Stimulated activated CD4-positive, alpha-beta T cell treated with anti-CD3 and anti-CD28 coated beads, Interleukin-1b, Interleukin-23, amount 100 ng/mL, for 48 hours (primary cell): ENCODE measurements around the gene IARS2.
"Not testable (repeated sequence)": the region's sequence is repeated elsewhere in the genome, so short reads cannot be mapped to it uniquely, and the experiment has no call there.

Source experiments
- DNase-seq: peaks from one replicate; pipeline ENCODE4 v3.0.0-alpha.2; 2020

Gene IARS2

DNA sequence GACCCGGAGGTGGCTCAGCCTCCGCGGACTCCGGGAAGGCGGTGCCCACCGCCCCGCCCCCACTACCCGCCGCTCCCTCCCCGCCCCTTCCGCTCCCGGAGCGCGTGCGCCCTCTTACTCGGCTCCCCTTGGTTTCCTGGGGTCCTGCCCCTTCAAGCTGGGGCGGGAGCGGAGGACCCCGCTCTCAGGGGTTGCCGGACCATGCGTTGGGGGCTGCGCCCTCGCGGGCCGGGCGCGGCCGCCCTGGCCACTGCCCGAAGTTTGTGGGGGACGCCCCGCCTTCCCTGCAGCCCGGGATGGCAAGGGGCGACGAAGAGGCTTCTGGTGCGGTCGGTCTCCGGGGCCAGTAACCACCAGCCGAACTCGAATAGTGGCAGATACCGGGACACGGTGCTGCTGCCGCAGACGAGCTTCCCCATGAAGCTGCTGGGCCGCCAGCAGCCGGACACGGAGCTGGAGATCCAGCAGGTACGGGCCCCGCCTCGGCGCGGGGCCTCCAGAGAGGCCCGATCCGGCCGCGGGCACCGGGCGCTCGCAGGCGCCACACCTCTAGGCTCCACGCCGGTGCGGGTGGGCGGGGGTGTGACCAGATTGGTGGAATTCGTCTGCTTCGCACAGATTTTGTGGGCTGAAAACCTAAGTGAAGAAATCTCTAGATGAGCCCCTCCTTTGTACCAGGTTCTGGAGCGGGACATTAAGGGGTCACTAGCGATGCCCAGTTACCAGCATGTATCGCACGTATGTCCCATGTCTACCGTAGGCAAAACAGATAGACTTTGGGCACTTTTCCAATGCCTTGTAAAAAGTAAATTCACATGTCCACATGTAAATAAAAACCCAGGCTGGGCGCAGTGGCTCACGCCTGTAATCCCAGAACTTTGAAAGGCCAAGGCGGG lies at the start of gene IARS2:
Gene IARS2 (plus strand): TSS at position 117 of the 896 bp plus-strand sequence. CDS start 85 bp downstream, at position 202.
- peak; percentile 91 for DNase-seq

DNA sequence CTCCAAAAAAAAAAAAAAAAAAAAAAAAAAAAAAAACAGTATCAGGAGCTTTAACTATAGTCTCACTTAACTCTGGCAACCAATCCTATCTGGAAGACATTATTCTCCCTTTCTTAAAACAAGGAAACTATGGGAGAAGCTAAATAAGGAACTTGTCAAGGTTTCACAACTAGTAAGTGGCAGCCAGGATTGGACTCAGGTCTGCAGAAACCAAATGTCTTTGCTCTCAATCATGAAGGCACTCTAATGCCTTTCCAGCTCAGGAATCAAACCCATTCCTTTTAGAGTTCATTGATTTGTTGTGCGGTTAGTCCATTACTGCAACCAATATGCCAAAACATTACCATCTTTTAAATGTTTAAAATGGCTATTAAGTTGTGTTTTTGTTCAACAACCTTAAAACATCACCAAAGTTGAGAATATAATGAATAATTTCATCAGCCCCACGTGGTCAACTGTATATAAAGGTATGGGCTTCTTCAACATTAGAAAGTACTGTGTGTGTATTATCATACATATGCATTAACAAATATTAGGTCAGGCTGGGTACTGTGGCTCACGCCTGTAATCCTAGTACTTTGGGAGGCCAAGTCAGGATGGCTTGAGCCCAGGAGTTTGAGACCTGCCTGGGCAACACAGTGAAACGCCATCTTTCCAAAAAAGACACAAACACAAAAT lies 49.1 kb upstream of the IARS2 start:
- no peak for DNase-seq

GRCh38 chr1:220045356-220046051 lies 48.4 kb upstream of the IARS2 start:
- DNase-seq: no peak

GRCh38 chr1:220046052-220046930 lies 47.6 kb upstream of the IARS2 start, which contains the start of gene EPRS1:
EPRS1 (minus strand) TSS chr1:220046505; CDS start chr1:220046388, 117 bp downstream.
- peak; percentile 95 for DNase-seq

- DNase-seq: no peak
Observed at GRCh38 chr1:220056374-220056773, 37.6 kb upstream of the IARS2 start.

DNA sequence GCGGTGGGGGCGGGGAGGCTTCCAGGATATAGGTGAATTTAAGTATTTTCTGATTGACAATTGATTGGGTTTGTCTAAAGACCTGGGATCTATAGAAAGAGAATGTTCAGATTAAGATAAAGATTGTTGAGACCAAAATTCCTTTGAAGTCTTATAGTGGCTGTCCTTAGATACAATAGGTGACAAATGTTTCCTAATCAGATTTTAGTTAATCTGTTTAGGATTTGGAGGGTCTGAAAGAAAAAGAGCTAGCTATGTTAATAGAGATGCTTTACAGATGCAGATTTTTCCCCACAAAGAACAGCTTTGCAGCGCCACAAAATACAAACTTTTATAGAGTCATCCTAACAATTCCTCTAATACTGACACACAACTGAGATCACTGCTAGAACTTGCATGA lies 33.1 kb upstream of the IARS2 start:
- no peak for DNase-seq

GRCh38 chr1:220062629-220063028 lies 31.3 kb upstream of the IARS2 start:
- no peak for DNase-seq

DNA sequence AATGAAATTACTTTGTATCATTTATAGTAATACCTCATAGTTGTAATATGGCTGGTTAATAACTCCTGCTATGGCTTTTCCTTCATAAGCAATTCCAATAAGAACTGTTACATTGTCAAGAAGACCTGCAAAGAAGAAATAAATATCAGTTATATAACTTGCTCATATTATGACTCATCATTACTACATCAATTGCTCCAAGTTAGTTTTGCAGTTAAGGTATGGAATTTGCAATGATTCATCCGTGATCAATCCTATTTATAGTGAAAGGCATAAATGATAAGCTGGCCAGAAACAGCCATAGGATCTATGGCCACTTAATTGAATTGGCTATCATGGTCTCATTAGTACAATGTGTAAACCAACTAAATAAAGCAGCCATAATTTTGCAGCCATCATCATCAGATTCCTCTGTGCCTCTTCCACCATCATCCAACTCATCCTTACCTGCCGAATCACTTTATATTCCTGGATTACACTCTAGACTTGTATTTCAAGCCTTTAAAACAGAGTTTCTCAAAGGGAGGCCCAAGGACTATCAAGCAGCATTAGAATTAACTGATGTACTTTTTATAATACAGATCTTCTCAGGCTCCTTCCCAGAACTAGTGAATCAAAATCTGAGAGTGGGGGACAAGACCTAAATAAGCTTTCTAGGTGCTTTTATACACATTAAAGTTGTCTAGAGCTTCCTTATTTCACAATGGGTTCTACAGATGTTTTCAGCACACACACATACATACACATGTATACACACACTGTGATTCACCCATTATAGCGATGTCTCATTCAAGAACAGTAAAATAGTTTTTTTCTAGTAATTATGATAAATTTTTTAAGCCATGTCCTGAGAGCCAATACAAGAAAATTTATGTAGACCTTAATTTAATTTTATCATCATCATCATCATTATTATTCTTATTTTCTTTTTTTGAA lies 26.4 kb upstream of the IARS2 start:
- no peak for DNase-seq

- DNase-seq: no peak
Observed at GRCh38 chr1:220076861-220077762, 16.8 kb upstream of the IARS2 start.

DNA sequence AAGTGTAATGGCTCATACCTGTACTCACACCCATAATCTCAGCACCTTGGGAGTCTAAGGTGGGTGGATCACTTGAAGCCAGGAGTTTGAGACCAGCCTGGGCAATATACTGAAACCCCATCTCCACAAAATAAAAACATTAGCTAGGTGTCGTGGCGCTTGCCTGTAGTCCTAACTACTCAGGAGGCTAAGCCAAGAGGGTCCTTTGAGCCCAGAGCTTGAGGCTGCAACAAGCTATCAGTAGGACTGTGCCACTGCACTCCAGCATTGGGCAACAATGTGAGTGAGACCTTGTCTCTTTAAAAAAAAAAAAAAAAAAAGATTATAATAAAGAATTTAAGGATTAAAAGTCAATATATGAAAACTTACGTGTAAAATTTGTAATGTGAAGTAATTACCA lies 16.0 kb upstream of the IARS2 start:
- DNase-seq: no peak

DNA sequence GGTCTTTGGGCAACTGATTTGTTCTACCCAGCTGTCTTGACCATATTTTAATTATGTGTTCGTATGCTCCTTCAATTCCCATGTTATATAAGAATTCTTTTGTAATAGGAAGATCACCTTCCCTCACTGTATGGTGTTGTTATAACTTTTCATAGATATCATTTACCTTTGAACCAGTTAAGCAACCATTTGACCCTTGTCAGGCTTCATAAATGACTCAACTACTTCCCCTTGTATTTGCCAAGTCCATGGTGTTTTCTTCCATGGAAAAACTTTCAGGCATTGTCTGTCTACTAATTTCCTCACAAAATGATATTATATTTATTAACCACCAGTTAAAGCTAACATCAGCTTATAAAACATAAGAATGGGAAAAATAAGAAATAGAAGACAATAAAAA lies 9.5 kb upstream of the IARS2 start:
- no peak for DNase-seq

DNA sequence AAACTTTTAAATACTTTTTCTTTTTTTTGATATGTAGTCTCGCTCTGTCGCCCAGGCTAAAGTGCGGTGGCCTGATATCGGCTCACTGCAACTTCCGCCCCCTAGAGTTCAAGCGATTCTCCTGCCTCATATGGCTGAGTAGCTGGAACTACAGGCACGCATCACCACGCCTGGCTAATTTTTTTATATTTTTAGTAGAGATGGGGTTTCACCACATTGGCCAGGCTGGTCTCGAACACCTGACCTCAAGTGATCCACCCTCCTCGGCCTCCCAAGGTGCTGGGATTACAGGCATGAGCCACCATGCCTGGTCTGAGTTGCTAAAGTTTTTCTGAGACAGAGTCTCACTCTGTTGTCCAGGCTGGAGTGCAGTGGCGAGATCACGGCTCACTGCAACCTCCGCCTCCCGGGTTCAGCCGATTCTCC lies 7.7 kb upstream of the IARS2 start:
- DNase-seq: not testable (repeated sequence)

GRCh38 chr1:220089650-220090556 lies 4.0 kb upstream of the IARS2 start, which contains the start of gene BPNT1:
BPNT1 (minus strand) TSS chr1:220089788; CDS start chr1:220079846, 9,942 bp downstream.
- DNase-seq: peak; percentile 96

GRCh38 chr1:220092694-220093093 lies 1.2 kb upstream of the IARS2 start:
- DNase-seq: no peak

- no peak for DNase-seq
Observed at GRCh38 chr1:220093361-220094015, 444 bp upstream of the IARS2 start.

- DNase-seq: no peak
Observed at GRCh38 chr1:220099826-220100225, 5.9 kb downstream of the IARS2 start.

GRCh38 chr1:220110473-220110872 lies 16.5 kb downstream of the IARS2 start:
- not testable (repeated sequence) for DNase-seq

DNA sequence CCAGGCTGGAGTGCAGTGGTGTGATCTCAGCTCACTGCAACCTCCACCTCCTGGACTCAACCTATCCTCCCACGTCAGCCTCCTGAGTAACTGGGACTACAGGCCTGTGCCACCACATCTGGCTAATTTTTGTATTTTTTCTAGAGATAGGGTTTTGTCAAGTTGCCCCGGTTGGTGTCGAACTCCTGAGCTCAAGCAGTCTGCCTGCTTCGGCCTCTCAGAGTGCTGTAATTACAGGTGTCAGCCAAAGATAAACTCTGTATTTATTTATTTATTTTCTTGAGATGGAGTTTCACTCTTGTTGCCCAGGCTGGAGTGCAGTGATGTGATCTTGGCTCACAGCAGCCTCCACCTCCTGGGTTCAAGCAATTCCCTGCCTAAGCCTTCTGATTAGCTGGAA lies 18.7 kb downstream of the IARS2 start:
- not testable (repeated sequence) for DNase-seq
